Measurements from ENCODE around the gene SIX6.

DNA sequence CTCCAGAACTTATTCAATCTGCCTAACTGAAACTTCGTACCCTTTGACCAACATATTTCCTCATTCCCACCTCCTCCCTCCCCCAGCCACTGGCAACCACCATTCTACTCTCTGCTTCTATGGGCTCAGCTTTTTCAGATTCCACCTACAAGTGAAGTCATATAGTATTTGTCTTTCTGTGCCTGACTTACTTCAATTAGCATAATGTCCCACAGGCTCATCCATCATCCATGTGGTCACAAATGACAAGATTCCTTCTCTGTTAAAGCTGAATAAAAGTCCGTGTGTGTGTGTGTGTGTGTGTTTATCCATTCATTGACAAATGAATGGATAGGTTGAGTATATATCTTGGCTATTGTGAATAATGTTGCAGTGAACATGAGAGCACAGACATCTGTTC, 21.7 kb upstream of the SIX6 start:
- TF ChIP-seq ZNF175 (tag by site-specific recombination; IDR thresholded peaks at IDR 0.05), result no peak
- TF ChIP-seq, protein P1, sequence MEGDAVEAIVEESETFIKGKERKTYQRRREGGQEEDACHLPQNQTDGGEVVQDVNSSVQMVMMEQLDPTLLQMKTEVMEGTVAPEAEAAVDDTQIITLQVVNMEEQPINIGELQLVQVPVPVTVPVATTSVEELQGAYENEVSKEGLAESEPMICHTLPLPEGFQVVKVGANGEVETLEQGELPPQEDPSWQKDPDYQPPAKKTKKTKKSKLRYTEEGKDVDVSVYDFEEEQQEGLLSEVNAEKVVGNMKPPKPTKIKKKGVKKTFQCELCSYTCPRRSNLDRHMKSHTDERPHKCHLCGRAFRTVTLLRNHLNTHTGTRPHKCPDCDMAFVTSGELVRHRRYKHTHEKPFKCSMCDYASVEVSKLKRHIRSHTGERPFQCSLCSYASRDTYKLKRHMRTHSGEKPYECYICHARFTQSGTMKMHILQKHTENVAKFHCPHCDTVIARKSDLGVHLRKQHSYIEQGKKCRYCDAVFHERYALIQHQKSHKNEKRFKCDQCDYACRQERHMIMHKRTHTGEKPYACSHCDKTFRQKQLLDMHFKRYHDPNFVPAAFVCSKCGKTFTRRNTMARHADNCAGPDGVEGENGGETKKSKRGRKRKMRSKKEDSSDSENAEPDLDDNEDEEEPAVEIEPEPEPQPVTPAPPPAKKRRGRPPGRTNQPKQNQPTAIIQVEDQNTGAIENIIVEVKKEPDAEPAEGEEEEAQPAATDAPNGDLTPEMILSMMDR (tag by site-specific recombination; IDR thresholded peaks at IDR 0.05), result no peak
- TF ChIP-seq ZNF830 (tag by site-specific recombination; IDR thresholded peaks at IDR 0.05; ENCODE audit: low read depth), result no peak

All from HEK293 (cell line).